Measurements from ENCODE around the gene PARL. TPM values are rescaled to one million over a fixed set of nuclear protein-coding genes. Genes with fewer than 3 reads are reported as not detected.

Gene PARL
- total RNA-seq, 1 experiment from 2014 or later: 82.3 TPM

GRCh38 chr3:183815563-183815940 lies 69.1 kb downstream of the PARL start:
- Histone ChIP-seq H3K4me3 (ENCODE audit: low read depth in 2 of 2, low read length in 2 of 2) (no peak overlapping the region), H3K27ac (ENCODE audit: low read length) (no peak overlapping the region), H3K4me1 (ENCODE audit: control insufficient read depth, insufficient read depth, low read length) (no peaks in the 10 kb centered on the region), H3K27me3 (ENCODE audit: control insufficient read depth, insufficient read depth, low read length) (no peaks in the 10 kb centered on the region), H3K9me3 (ENCODE audit: control insufficient read depth, insufficient read depth, low read depth, low read length) (no peaks in the 10 kb centered on the region), H3K36me3 (ENCODE audit: control insufficient read depth, insufficient read depth, low read length) (no peaks in the 10 kb centered on the region)
- ATAC-seq (no peak), DNase-seq (ENCODE audit: low read depth, low spot score) (no peak)
- POLR2A ChIA-PET: no interaction called here
- in situ Hi-C loops (cut with HindIII; ENCODE audit: low pct_unique_long_range_greater_than_20kb, low sequenced_read_pairs) (no loop called here), intact Hi-C loops (cut with micrococcal nuclease; ENCODE audit: unreplicated experiment) (no loop called here)
- CTCF ChIA-PET: no interaction called here
- BruUV-seq (replicated peaks): no TSS peak
- TF ChIP-seq SIN3A (IDR thresholded peaks at IDR 0.05; ENCODE audit: borderline replicate concordance, insufficient read depth, low read depth, low read length): no peak

GRCh38 chr3:183814240-183814639 lies 70.4 kb downstream of the PARL start:
- no peaks in the 10 kb centered on the region for H3K27me3 ChIP-seq (ENCODE audit: control insufficient read depth, insufficient read depth, low read length)
- TF ChIP-seq SIN3A (IDR thresholded peaks at IDR 0.05; ENCODE audit: borderline replicate concordance, insufficient read depth, low read depth, low read length): no peak
- TF ChIP-seq POLR2AphosphoS5 (IDR thresholded peaks at IDR 0.05; ENCODE audit: low read depth, low read length): no peak
- TF ChIP-seq CTCF (IDR thresholded peaks at IDR 0.05): no peak
- no peak for TF ChIP-seq TCF7L2 (IDR thresholded peaks at IDR 0.05; ENCODE audit: low read depth, low read length)
- no peak for TF ChIP-seq REST (IDR thresholded peaks at IDR 0.05; ENCODE audit: insufficient read depth in 1 of 2, low read depth in 2 of 2, low read length in 1 of 2)
- intact Hi-C loops (cut with micrococcal nuclease; ENCODE audit: unreplicated experiment): no loop called here
- POLR2A ChIA-PET: no interaction called here
- in situ Hi-C loops (cut with HindIII; ENCODE audit: low pct_unique_long_range_greater_than_20kb, low sequenced_read_pairs): no loop called here
- no TSS peak for BruUV-seq (replicated peaks)
- ATAC-seq: no peak
- 0 out of 2 replicates have a peak, but pooled peaks cover 2% of the 10 kb centered on the region for H3K36me3 ChIP-seq (ENCODE audit: control insufficient read depth, insufficient read depth, low read length)
- CTCF ChIA-PET: no interaction called here
- DNase-seq (ENCODE audit: low read depth, low spot score): no peak
- H3K9me3 ChIP-seq (ENCODE audit: control insufficient read depth, insufficient read depth, low read depth, low read length): no peaks in the 10 kb centered on the region
- no peak overlapping the region for H3K27ac ChIP-seq (ENCODE audit: low read length)
- H3K4me1 ChIP-seq (ENCODE audit: control insufficient read depth, insufficient read depth, low read length): no peaks in the 10 kb centered on the region
- no peak overlapping the region for H3K4me3 ChIP-seq (ENCODE audit: low read depth in 2 of 2, low read length in 2 of 2)

GRCh38 chr3:183812761-183813445 lies 71.8 kb downstream of the PARL start:
- in situ Hi-C loops (cut with HindIII; ENCODE audit: low pct_unique_long_range_greater_than_20kb, low sequenced_read_pairs): no loop called here
- ATAC-seq: no peak
- Histone ChIP-seq H3K36me3 (ENCODE audit: control insufficient read depth, insufficient read depth, low read length) (0 out of 2 replicates have a peak, but pooled peaks cover 8% of the 10 kb centered on the region), H3K27ac (ENCODE audit: low read length) (no peak overlapping the region), H3K4me3 (ENCODE audit: low read depth in 2 of 2, low read length in 2 of 2) (no peak overlapping the region), H3K27me3 (ENCODE audit: control insufficient read depth, insufficient read depth, low read length) (no peaks in the 10 kb centered on the region), H3K9me3 (ENCODE audit: control insufficient read depth, insufficient read depth, low read depth, low read length) (no peaks in the 10 kb centered on the region), H3K4me1 (ENCODE audit: control insufficient read depth, insufficient read depth, low read length) (no peaks in the 10 kb centered on the region)
- TF ChIP-seq SIN3A (IDR thresholded peaks at IDR 0.05; ENCODE audit: borderline replicate concordance, insufficient read depth, low read depth, low read length) (no peak), REST (IDR thresholded peaks at IDR 0.05; ENCODE audit: insufficient read depth in 1 of 2, low read depth in 2 of 2, low read length in 1 of 2) (no peak), TCF7L2 (IDR thresholded peaks at IDR 0.05; ENCODE audit: low read depth, low read length) (no peak), CTCF (IDR thresholded peaks at IDR 0.05) (no peak), POLR2AphosphoS5 (IDR thresholded peaks at IDR 0.05; ENCODE audit: low read depth, low read length) (no peak)
- no TSS peak for BruUV-seq (replicated peaks)
- POLR2A ChIA-PET: interaction anchor here (0.7 kb wide), 1 partner anchor 72 kb away, joined by 6 read pairs; the partner anchor contains the start of gene PARL
- no peak for DNase-seq (ENCODE audit: low read depth, low spot score)
- CTCF ChIA-PET: no interaction called here
- intact Hi-C loops (cut with micrococcal nuclease; ENCODE audit: unreplicated experiment): no loop called here

Data from Panc1 (cell line).